HepG2 (cell line): Measurements from ENCODE around the gene IL24. TPM values are rescaled to one million over a fixed set of nuclear protein-coding genes. Genes with fewer than 3 reads are reported as not detected.

Experiments used
- ATAC-seq: fragments of 200-7000 bp; cut with Tn5 transposase; 3 replicates; pipeline ENCODE4 v1.9.1; 2020; ENCODE audit warnings: mild to moderate bottlenecking, moderate library complexity
- BruUV-seq: library from RNA; stranded (reverse); fragments of 400-500 nt; replicated peaks from 2 replicates; lab custom pipeline; 2021; lab: Mats Ljungman, UMichigan
- CTCF ChIA-PET: fragments of 300-600 bp; formaldehyde crosslinking; extraction: SDS; loops from one replicate; lab custom pipeline; 2021; ENCODE audit warnings: low total read pairs, inconsistent platforms, low intra/inter-chr PET ratio; lab: Yijun Ruan, JAX
- POLR2A ChIA-PET: fragments of 350-600 bp; sonication (Branson Sonifier 250); formaldehyde crosslinking; loops from one replicate; lab custom pipeline; 2020; ENCODE audit warnings: antibody characterized with exemption, inconsistent platforms; lab: Yijun Ruan, JAX
- DNase-seq: peaks from one replicate; pipeline ENCODE4 v3.0.0-alpha.2; 2015; ENCODE audit warnings: low spot score
- FAIRE-seq: peaks from 3 replicates; lab custom pipeline; 2011; peaks lifted over from hg19 to GRCh38; lab: Jason Lieb, UNC
- H2AFZ ChIP-seq: one replicate; pipeline ENCODE4 v1.6.1; 2011; ENCODE audit warnings: low read length, inconsistent platforms
- H3K27ac ChIP-seq: fragments of 300-600 bp; 3 replicates; pipeline ENCODE4 v1.8.0; 2011; ENCODE audit warnings: mixed run types, mild to moderate bottlenecking, mixed read lengths, low read length, inconsistent platforms; ENCODE audit not compliant: insufficient read depth; ENCODE audit errors: extremely low read length
- H3K27me3 ChIP-seq, 2 experiments: fragments of 200-600 bp in 1 of 2; 2 replicates in 1 of 2; 3 replicates in 1 of 2; pipeline versions ENCODE4 v1.6.0 to v1.8.0; 2011; ENCODE audit warnings: low read length in 2 of 2, mild to moderate bottlenecking in 2 of 2, moderate library complexity in 2 of 2, inconsistent platforms in 1 of 2; ENCODE audit not compliant: insufficient read depth in 2 of 2, control insufficient read depth in 1 of 2
- H3K36me3 ChIP-seq, 2 experiments: fragments of 200-600 bp in 1 of 2; replicated peaks in 1 of 2; 2 replicates in 1 of 2; 3 replicates in 1 of 2; pipeline versions ENCODE4 v1.5.1 to v1.8.0; 2011; ENCODE audit warnings: low read length in 2 of 2, inconsistent platforms in 1 of 2; ENCODE audit not compliant: insufficient read depth in 2 of 2, control insufficient read depth in 1 of 2
- H3K4me1 ChIP-seq: 2 replicates; pipeline ENCODE4 v1.5.1; 2012; ENCODE audit warnings: low read length, inconsistent platforms; ENCODE audit not compliant: insufficient read depth
- H3K4me2 ChIP-seq: 2 replicates; pipeline ENCODE4 v1.6.0; 2011; ENCODE audit warnings: low read depth, low read length, inconsistent platforms
- H3K4me3 ChIP-seq, 3 experiments: fragments of 200-600 bp in 1 of 3; sonication (generic), shearing (Covaris generic) in 1 of 3; replicated peaks in 1 of 3; 2 replicates each; pipeline ENCODE4 v1.5.1; 2011 to 2016; ENCODE audit warnings: low read length in 3 of 3, inconsistent platforms in 2 of 3, low read depth in 2 of 3, mild to moderate bottlenecking in 2 of 3, control low read depth in 1 of 3, mixed read lengths in 1 of 3; ENCODE audit not compliant: insufficient read depth in 1 of 3
- H3K79me2 ChIP-seq: one replicate; pipeline ENCODE4 v1.6.1; 2011; ENCODE audit warnings: low read length, inconsistent platforms; ENCODE audit not compliant: insufficient read depth
- H3K9ac ChIP-seq: 2 replicates; pipeline ENCODE4 v1.6.0; 2011; ENCODE audit warnings: mild to moderate bottlenecking, low read depth, low read length, inconsistent platforms; ENCODE audit not compliant: insufficient read depth
- H3K9me3 ChIP-seq: 2 replicates; pipeline ENCODE4 v1.5.1; 2012; ENCODE audit warnings: mild to moderate bottlenecking, low read length
- H4K20me1 ChIP-seq: 2 replicates; pipeline ENCODE4 v1.6.0; 2011; ENCODE audit warnings: inconsistent platforms, mild to moderate bottlenecking, low read length, moderate library complexity; ENCODE audit not compliant: insufficient read depth
- ARNT ChIP-seq: fragments of 450-650 bp; IDR thresholded peaks from 2 replicates; pipeline ENCODE4 v1.6.1; 2017
- BHLHE40 ChIP-seq: IDR thresholded peaks from 2 replicates; pipeline ENCODE4 v1.6.1; 2011; ENCODE audit warnings: low read length, improper control_type of control experiment
- EED ChIP-seq: sonication (generic); formaldehyde crosslinking; IDR thresholded peaks from 2 replicates; pipeline ENCODE4 v1.5.0; 2020; ENCODE audit warnings: mild to moderate bottlenecking, missing genetic modification reagents
- ETV5 ChIP-seq: IDR thresholded peaks from 2 replicates; pipeline ENCODE4 v1.6.1; 2018; ENCODE audit warnings: missing biosample characterization, missing genetic modification reagents, inconsistent platforms, borderline replicate concordance
- FOXA3 ChIP-seq: IDR thresholded peaks from 2 replicates; pipeline ENCODE4 v1.6.1; 2016; ENCODE audit warnings: missing genetic modification reagents, missing compliant biosample characterization
- GABPA ChIP-seq, 2 experiments: IDR thresholded peaks; 2 replicates each; pipeline ENCODE4 v1.6.1; 2011 to 2016; ENCODE audit warnings: low read depth in 2 of 2, low read length in 1 of 2, missing biosample characterization in 1 of 2, missing genetic modification characterization in 1 of 2
- GATAD1 ChIP-seq: IDR thresholded peaks from 2 replicates; pipeline ENCODE4 v1.6.1; 2016; ENCODE audit warnings: missing genetic modification reagents, missing compliant biosample characterization
- GATAD2A ChIP-seq: IDR thresholded peaks from 2 replicates; pipeline ENCODE4 v1.6.1; 2016
- HNF4A ChIP-seq: sonication (generic); formaldehyde crosslinking; IDR thresholded peaks from 2 replicates; pipeline ENCODE4 v1.4.0; 2020; ENCODE audit warnings: missing genetic modification reagents
- KLF15 ChIP-seq: sonication (generic); formaldehyde crosslinking; IDR thresholded peaks from 2 replicates; pipeline ENCODE4 v1.8.1; 2023; ENCODE audit warnings: borderline replicate concordance, mild to moderate bottlenecking, inconsistent platforms, missing genetic modification reagents, mixed read lengths
- PCBP1 ChIP-seq: fragments of 200-400 bp; formaldehyde crosslinking; IDR thresholded peaks from 2 replicates; pipeline ENCODE4 v1.6.1; 2017; ENCODE audit warnings: mild to moderate bottlenecking, low read depth, low read length, borderline replicate concordance
- RBAK ChIP-seq: sonication (generic); formaldehyde crosslinking; IDR thresholded peaks from 2 replicates; pipeline ENCODE4 v1.5.1; 2020; ENCODE audit warnings: mild to moderate bottlenecking, missing genetic modification reagents
- SCMH1 ChIP-seq: sonication (generic); formaldehyde crosslinking; IDR thresholded peaks from 2 replicates; pipeline ENCODE4 v1.9.0; 2021; ENCODE audit warnings: missing genetic modification reagents, mild to moderate bottlenecking, borderline replicate concordance
- SP2 ChIP-seq: sonication (generic); formaldehyde crosslinking; IDR thresholded peaks from 2 replicates; pipeline ENCODE4 v1.5.1; 2020; ENCODE audit warnings: mild to moderate bottlenecking, missing genetic modification reagents
- STAT6 ChIP-seq: sonication (generic); formaldehyde crosslinking; IDR thresholded peaks from 2 replicates; pipeline ENCODE4 v1.4.0; 2020; ENCODE audit warnings: missing genetic modification reagents, mild to moderate bottlenecking, borderline replicate concordance
- ZIK1 ChIP-seq: sonication (generic); formaldehyde crosslinking; IDR thresholded peaks from 2 replicates; pipeline ENCODE4 v1.5.0; 2020; ENCODE audit warnings: mild to moderate bottlenecking, low read depth, missing genetic modification reagents, borderline replicate concordance
- ZMYM3 ChIP-seq: sonication (generic); formaldehyde crosslinking; IDR thresholded peaks from 2 replicates; pipeline ENCODE4 v1.5.1; 2020; ENCODE audit warnings: mild to moderate bottlenecking, missing genetic modification reagents
- ZNF121 ChIP-seq: sonication (generic); formaldehyde crosslinking; IDR thresholded peaks from 2 replicates; pipeline ENCODE4 v1.5.0; 2020; ENCODE audit warnings: mild to moderate bottlenecking, missing genetic modification reagents
- ZNF30 ChIP-seq: sonication (generic); formaldehyde crosslinking; IDR thresholded peaks from 2 replicates; pipeline ENCODE4 v1.5.0; 2020; ENCODE audit warnings: mild to moderate bottlenecking, missing genetic modification reagents
- ZNF317 ChIP-seq: sonication (generic); formaldehyde crosslinking; IDR thresholded peaks from 2 replicates; pipeline ENCODE4 v1.5.0; 2020; ENCODE audit warnings: mild to moderate bottlenecking, missing genetic modification reagents
- ZNF75D ChIP-seq: sonication (generic); formaldehyde crosslinking; IDR thresholded peaks from 2 replicates; pipeline ENCODE4 v1.8.1; 2023; ENCODE audit warnings: missing genetic modification reagents, mild to moderate bottlenecking, borderline replicate concordance
- WGBS: methylation state at CpG from one replicate; pipeline ENCODE4 v1.1.6; 2017; ENCODE audit warnings: low lambda C conversion rate; 5-methylcytosine and 5-hydroxymethylcytosine counted together
- in situ Hi-C: cut with HindIII; loops from 2 replicates; pipeline ENCODE4 v1.10.0; 2017; ENCODE audit warnings: low pct_unique_long_range_greater_than_20kb; ENCODE audit not compliant: extremely low pct_ligation_motif_present
- intact Hi-C: fragments of 100-400 bp; cut with micrococcal nuclease; formaldehyde crosslinking; loops from one replicate; pipeline ENCODE4 v1.10.0; 2022; ENCODE audit not compliant: unreplicated experiment
- polyA plus RNA-seq, 8 experiments: library from polyadenylated mRNA; depleted of rRNA in 3 of 8; stranded (reverse) in 7 of 8; unstranded in 1 of 8; fragments of >200 nt; fragmentation: Illumina TruSeq in 4 of 8; extraction: Trizol in 4 of 8; gene quantifications; 2 replicates each; pipeline versions ENCODE4 v1.2.1 to v1.2.3, GENCODE V29; 2011 to 2016; ENCODE audit warnings: low read depth in 4 of 8, missing spikeins in 1 of 8, mixed read lengths in 1 of 8; ENCODE audit not compliant: insufficient read depth in 1 of 8
- total RNA-seq, 5 experiments: library from RNA; depleted of rRNA; stranded (reverse); fragments of >200 nt; fragmentation: Illumina TruSeq; extraction: Trizol; gene quantifications; 2 replicates each; pipeline ENCODE4 v1.2.3, GENCODE V29; 2016; ENCODE audit warnings: low read depth in 1 of 5
- TF ChIP-seq, protein P1 (sequence below): sonication (generic); formaldehyde crosslinking; IDR thresholded peaks from 2 replicates; pipeline ENCODE4 v1.4.0; 2020; ENCODE audit warnings: missing genetic modification reagents, borderline replicate concordance

The IL24 gene
- total and polyA plus RNA-seq, 2 of the 13 experiments (the other 11 are each of a cell fraction or from before 2014, with no cell fraction given) = not detected

- intact Hi-C loops (no loop called here), in situ Hi-C loops (loop anchor here (25.0 kb wide), 1 partner anchor 285 kb away; the partner anchor contains the start of gene DYRK3)
- ATAC-seq (no peak; the same call in 2 of the 3 replicates), DNase-seq (peak; percentile 20), FAIRE-seq (no peak)
- H3K4me2 ChIP-seq = peak within 1 kb of the TSS; percentile 70
- WGBS = 1% methylated on average over 6 of the region's 7 CpGs
- peak within 1 kb of the TSS in 1 of 3 experiments; percentile 11; a peak in 2 of 6 replicates for H3K4me3 ChIP-seq
- ChIA-PET POLR2A (no interaction called here), CTCF (no interaction called here)
- H3K79me2 ChIP-seq = no peaks in the 10 kb centered on the region
- H3K4me1 ChIP-seq = peaks cover 28% of the 10 kb centered on the region
- no TSS peak for BruUV-seq
- H3K9ac ChIP-seq = peak within 1 kb of the TSS; percentile 4; the same call in 1 of the 2 replicates
- no peaks in the 10 kb centered on the region for H4K20me1 ChIP-seq
- peaks cover 0 to 1% of the 10 kb centered on the region in 2 experiments; a peak in 2 of 5 replicates for H3K27me3 ChIP-seq
- no peaks in the 10 kb centered on the region for H3K9me3 ChIP-seq
- H3K36me3 ChIP-seq = no peaks in the 10 kb centered on the region
- no peak within 1 kb of the TSS for H2AFZ ChIP-seq
- H3K27ac ChIP-seq = no peak within 1 kb of the TSS
- no peak for TF ChIP-seq PCBP1
- TF ChIP-seq SP2 (CRISPR knock-in tag) = no peak
- TF ChIP-seq, protein P1, sequence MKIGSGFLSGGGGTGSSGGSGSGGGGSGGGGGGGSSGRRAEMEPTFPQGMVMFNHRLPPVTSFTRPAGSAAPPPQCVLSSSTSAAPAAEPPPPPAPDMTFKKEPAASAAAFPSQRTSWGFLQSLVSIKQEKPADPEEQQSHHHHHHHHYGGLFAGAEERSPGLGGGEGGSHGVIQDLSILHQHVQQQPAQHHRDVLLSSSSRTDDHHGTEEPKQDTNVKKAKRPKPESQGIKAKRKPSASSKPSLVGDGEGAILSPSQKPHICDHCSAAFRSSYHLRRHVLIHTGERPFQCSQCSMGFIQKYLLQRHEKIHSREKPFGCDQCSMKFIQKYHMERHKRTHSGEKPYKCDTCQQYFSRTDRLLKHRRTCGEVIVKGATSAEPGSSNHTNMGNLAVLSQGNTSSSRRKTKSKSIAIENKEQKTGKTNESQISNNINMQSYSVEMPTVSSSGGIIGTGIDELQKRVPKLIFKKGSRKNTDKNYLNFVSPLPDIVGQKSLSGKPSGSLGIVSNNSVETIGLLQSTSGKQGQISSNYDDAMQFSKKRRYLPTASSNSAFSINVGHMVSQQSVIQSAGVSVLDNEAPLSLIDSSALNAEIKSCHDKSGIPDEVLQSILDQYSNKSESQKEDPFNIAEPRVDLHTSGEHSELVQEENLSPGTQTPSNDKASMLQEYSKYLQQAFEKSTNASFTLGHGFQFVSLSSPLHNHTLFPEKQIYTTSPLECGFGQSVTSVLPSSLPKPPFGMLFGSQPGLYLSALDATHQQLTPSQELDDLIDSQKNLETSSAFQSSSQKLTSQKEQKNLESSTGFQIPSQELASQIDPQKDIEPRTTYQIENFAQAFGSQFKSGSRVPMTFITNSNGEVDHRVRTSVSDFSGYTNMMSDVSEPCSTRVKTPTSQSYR = peak; percentile 18; the same call in 1 of the 2 replicates
- TF ChIP-seq ZNF75D (CRISPR knock-in tag) = no peak
- TF ChIP-seq SCMH1 (CRISPR knock-in tag) = no peak
- TF ChIP-seq FOXA3 (CRISPR knock-in tag) = 0 out of 2 replicates have a peak, but pooled peaks have one; percentile 10
- TF ChIP-seq ZNF121 (CRISPR knock-in tag) = no peak
- peak; percentile 22; the same call in 1 of the 2 replicates for TF ChIP-seq GATAD2A
- TF ChIP-seq ETV5 = peak; percentile 42; the same call in 1 of the 2 replicates
- TF ChIP-seq EED (CRISPR knock-in tag) = no peak
- no peak for TF ChIP-seq KLF15 (CRISPR knock-in tag)
- no peak for TF ChIP-seq STAT6
- no peak for TF ChIP-seq GABPA (IDR thresholded peaks at IDR 0.05; ENCODE audit: low read depth, low read length)
- peak; percentile 15; the same call in 1 of the 2 replicates for TF ChIP-seq GABPA (CRISPR knock-in tag; IDR thresholded peaks at IDR 0.05; ENCODE audit: low read depth)
- no peak for TF ChIP-seq ZNF30
- no peak for TF ChIP-seq ZMYM3
- peak; percentile 60 for TF ChIP-seq HNF4A
- no peak for TF ChIP-seq ARNT
- no peak for TF ChIP-seq RBAK (CRISPR knock-in tag)
- TF ChIP-seq ZNF317 = no peak
- no peak for TF ChIP-seq ZIK1 (CRISPR knock-in tag)
- TF ChIP-seq BHLHE40 = no peak
- TF ChIP-seq GATAD1 (CRISPR knock-in tag) = no peak
These were observed 24.6 kb downstream of the IL24 start, which contains the start of gene FCMR for GRCh38 chr1:206921772-206922265. Gene FCMR (minus strand): TSS chr1:206921941. CDS start chr1:206921854, 87 bp downstream.
